HEK293 (cell line): ENCODE results near the gene UNC5B.

ENCODE experiments used
- CTCF ChIA-PET: fragments of 350-600 bp; formaldehyde crosslinking; extraction: SDS; loops from one replicate; lab custom pipeline; 2021; ENCODE audit warnings: antibody characterized with exemption; lab: Yijun Ruan, JAX
- POLR2A ChIA-PET: fragments of 300-600 bp; formaldehyde crosslinking; extraction: SDS; loops from one replicate; lab custom pipeline; 2020; ENCODE audit warnings: antibody characterized with exemption, inconsistent platforms; lab: Yijun Ruan, JAX
- H3K27ac ChIP-seq: fragments of 200-500 bp; sonication (Bioruptor generic); 2 replicates; pipeline ENCODE4 v1.5.1; 2014; ENCODE audit warnings: low read depth, low read length, control low read depth, inconsistent platforms; ENCODE audit errors: extremely low read depth
- H3K36me3 ChIP-seq, 2 experiments: fragments of 200-500 bp in 1 of 2; sonication (Bioruptor generic) in 1 of 2; 1 replicate in 1 of 2; 2 replicates in 1 of 2; pipeline ENCODE4 v1.5.1; 2014 to 2017; ENCODE audit warnings: inconsistent platforms in 2 of 2, low read length in 2 of 2; ENCODE audit not compliant: control insufficient read depth in 2 of 2, insufficient read depth in 1 of 2
- H3K4me1 ChIP-seq: fragments of 200-500 bp; sonication (Bioruptor generic); 2 replicates; pipeline ENCODE4 v1.5.1; 2014; ENCODE audit warnings: mild to moderate bottlenecking, low read length, inconsistent platforms; ENCODE audit not compliant: control insufficient read depth, insufficient read depth
- H3K4me3 ChIP-seq: 2 replicates; pipeline ENCODE4 v1.5.1; 2011; ENCODE audit warnings: low read depth, mild to moderate bottlenecking, control low read depth, low read length, moderate library complexity
- H3K9me3 ChIP-seq: fragments of 200-500 bp; sonication (Bioruptor generic); 2 replicates; pipeline ENCODE4 v1.5.1; 2014; ENCODE audit warnings: low read depth, low read length, inconsistent platforms; ENCODE audit not compliant: control insufficient read depth, insufficient read depth
- CTCF ChIP-seq: fragments of 450-650 bp; formaldehyde crosslinking; IDR thresholded peaks from 2 replicates; pipeline ENCODE4 v1.5.1; 2016; ENCODE audit warnings: missing biosample characterization, missing genetic modification characterization
- PATZ1 ChIP-seq: fragments of 450-650 bp; formaldehyde crosslinking; IDR thresholded peaks from 2 replicates; pipeline ENCODE4 v1.5.1; 2016; ENCODE audit warnings: missing biosample characterization, missing genetic modification characterization
- SALL2 ChIP-seq: fragments of 450-650 bp; formaldehyde crosslinking; IDR thresholded peaks from 2 replicates; pipeline ENCODE4 v1.5.0; 2017; ENCODE audit warnings: missing biosample characterization, mild to moderate bottlenecking, missing genetic modification characterization, borderline replicate concordance
- SCRT2 ChIP-seq: fragments of 450-650 bp; formaldehyde crosslinking; IDR thresholded peaks from 2 replicates; pipeline ENCODE4 v1.5.1; 2016; ENCODE audit warnings: missing biosample characterization, missing genetic modification characterization
- ZIC2 ChIP-seq: fragments of 450-650 bp; formaldehyde crosslinking; IDR thresholded peaks from 2 replicates; pipeline ENCODE4 v1.5.1; 2016; ENCODE audit warnings: missing biosample characterization, missing genetic modification characterization
- ZNF10 ChIP-seq: fragments of 450-650 bp; formaldehyde crosslinking; IDR thresholded peaks from 2 replicates; pipeline ENCODE4 v1.5.1; 2017; ENCODE audit warnings: missing biosample characterization, missing genetic modification characterization
- ZNF416 ChIP-seq: fragments of 450-650 bp; formaldehyde crosslinking; IDR thresholded peaks from 2 replicates; pipeline ENCODE4 v1.5.1; 2016; ENCODE audit warnings: missing biosample characterization, missing genetic modification characterization
- ZNF488 ChIP-seq: fragments of 450-650 bp; formaldehyde crosslinking; IDR thresholded peaks from 2 replicates; pipeline ENCODE4 v1.5.1; 2016; ENCODE audit warnings: missing biosample characterization, missing genetic modification characterization
- ZNF510 ChIP-seq: fragments of 450-650 bp; formaldehyde crosslinking; IDR thresholded peaks from 2 replicates; pipeline ENCODE4 v1.5.1; 2018; ENCODE audit warnings: mild to moderate bottlenecking, missing genetic modification characterization, missing biosample characterization; ENCODE audit not compliant: insufficient replicate concordance
- ZNF580 ChIP-seq: fragments of 450-650 bp; formaldehyde crosslinking; IDR thresholded peaks from 2 replicates; pipeline ENCODE4 v1.5.1; 2016; ENCODE audit warnings: missing biosample characterization, missing genetic modification characterization
- ZNF76 ChIP-seq: fragments of 450-650 bp; formaldehyde crosslinking; IDR thresholded peaks from 2 replicates; pipeline ENCODE4; 2016; ENCODE audit warnings: low read depth, missing biosample characterization, missing genetic modification characterization, borderline replicate concordance
- ZSCAN16 ChIP-seq: fragments of 450-650 bp; formaldehyde crosslinking; IDR thresholded peaks from 2 replicates; pipeline ENCODE4 v1.5.1; 2016; ENCODE audit warnings: missing biosample characterization, missing genetic modification characterization
- TF ChIP-seq, protein P1 (sequence below): fragments of 450-650 bp; formaldehyde crosslinking; IDR thresholded peaks from 2 replicates; pipeline ENCODE4 v1.5.1; 2016; ENCODE audit warnings: missing biosample characterization, missing genetic modification characterization

UNC5B gene

GRCh38 chr10:71268247-71268691 lies 55.9 kb downstream of the UNC5B start:
- H3K9me3 ChIP-seq: no peaks in the 10 kb centered on the region
- CTCF ChIA-PET: interaction anchor here (0.6 to 0.9 kb wide), 7 partner anchors 30 to 610 kb away, joined by 3 to 6 read pairs (median 3); no protein-coding TSS in a partner anchor
- H3K36me3 ChIP-seq: peaks cover 0 to 1% of the 10 kb centered on the region in 2 experiments; a peak in 1 of 3 replicates
- no peak overlapping the region for H3K27ac ChIP-seq
- no peak for TF ChIP-seq ZNF76
- TF ChIP-seq PATZ1 (tag by site-specific recombination): 0 out of 2 replicates have a peak, but pooled peaks have one; percentile 9
- peak; percentile 52 for TF ChIP-seq CTCF (tag by site-specific recombination)
- TF ChIP-seq ZNF580: 0 out of 2 replicates have a peak, but pooled peaks have one; percentile 49
- TF ChIP-seq ZNF488: no peak
- TF ChIP-seq, protein P1, sequence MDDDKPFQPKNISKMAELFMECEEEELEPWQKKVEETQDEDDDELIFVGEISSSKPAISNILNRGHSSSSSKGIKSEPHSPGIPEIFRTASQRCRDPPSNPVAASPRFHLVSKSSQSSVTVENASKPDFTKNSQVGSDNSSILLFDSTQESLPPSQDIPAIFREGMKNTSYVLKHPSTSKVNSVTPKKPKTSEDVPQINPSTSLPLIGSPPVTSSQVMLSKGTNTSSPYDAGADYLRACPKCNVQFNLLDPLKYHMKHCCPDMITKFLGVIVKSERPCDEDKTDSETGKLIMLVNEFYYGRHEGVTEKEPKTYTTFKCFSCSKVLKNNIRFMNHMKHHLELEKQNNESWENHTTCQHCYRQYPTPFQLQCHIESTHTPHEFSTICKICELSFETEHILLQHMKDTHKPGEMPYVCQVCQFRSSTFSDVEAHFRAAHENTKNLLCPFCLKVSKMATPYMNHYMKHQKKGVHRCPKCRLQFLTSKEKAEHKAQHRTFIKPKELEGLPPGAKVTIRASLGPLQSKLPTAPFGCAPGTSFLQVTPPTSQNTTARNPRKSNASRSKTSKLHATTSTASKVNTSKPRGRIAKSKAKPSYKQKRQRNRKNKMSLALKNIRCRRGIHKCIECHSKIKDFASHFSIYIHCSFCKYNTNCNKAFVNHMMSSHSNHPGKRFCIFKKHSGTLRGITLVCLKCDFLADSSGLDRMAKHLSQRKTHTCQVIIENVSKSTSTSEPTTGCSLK: no peak
- no peak for TF ChIP-seq ZSCAN16 (tag by site-specific recombination)
- peak; percentile 97 for TF ChIP-seq ZIC2 (tag by site-specific recombination)
- peak; percentile 85 for TF ChIP-seq SCRT2 (tag by site-specific recombination)
- TF ChIP-seq ZNF510 (tag by site-specific recombination): no peak
- TF ChIP-seq SALL2: no peak
- 0 out of 2 replicates have a peak, but pooled peaks have one; percentile 28 for TF ChIP-seq ZNF10
- TF ChIP-seq, all 188 proteins: peak for 6
- Histone ChIP-seq H3K4me3 (no peak overlapping the region), H3K4me1 (no peaks in the 10 kb centered on the region; the same call in 1 of the 2 replicates)
- POLR2A ChIA-PET: no interaction called here

- POLR2A ChIA-PET: no interaction called here
- no peak for TF ChIP-seq ZNF416 (tag by site-specific recombination)
- peak; percentile 17; the same call in 1 of the 2 replicates for TF ChIP-seq SCRT2 (tag by site-specific recombination)
- TF ChIP-seq, all 188 proteins: peak for 1
- Histone ChIP-seq H3K4me1 (no peaks in the 10 kb centered on the region; the same call in 1 of the 2 replicates), H3K4me3 (no peak overlapping the region), H3K36me3 (peaks cover 0 to 6% of the 10 kb centered on the region in 2 experiments; a peak in 1 of 3 replicates), H3K9me3 (no peaks in the 10 kb centered on the region), H3K27ac (no peak overlapping the region)
- CTCF ChIA-PET: interaction anchor here (0.6 to 2.5 kb wide), 6 partner anchors 12 to 345 kb away, joined by 3 to 20 read pairs (median 4); no protein-coding TSS in a partner anchor
These were observed 56.4 kb downstream of the UNC5B start for GRCh38 chr10:71268758-71269157.
